CD4-positive, alpha-beta T cell treated with Interferon alpha-2 for 1 hour (primary cell): ENCODE measurements around the gene GPC5.
"Not testable (repeated sequence)": the region's sequence is repeated elsewhere in the genome, so short reads cannot be mapped to it uniquely, and the experiment has no call there.

ENCODE experiments used
- DNase-seq, 2 donors: peaks; one replicate each; pipeline ENCODE4 v3.0.0-alpha.2; 2020 to 2022

Gene GPC5

DNA sequence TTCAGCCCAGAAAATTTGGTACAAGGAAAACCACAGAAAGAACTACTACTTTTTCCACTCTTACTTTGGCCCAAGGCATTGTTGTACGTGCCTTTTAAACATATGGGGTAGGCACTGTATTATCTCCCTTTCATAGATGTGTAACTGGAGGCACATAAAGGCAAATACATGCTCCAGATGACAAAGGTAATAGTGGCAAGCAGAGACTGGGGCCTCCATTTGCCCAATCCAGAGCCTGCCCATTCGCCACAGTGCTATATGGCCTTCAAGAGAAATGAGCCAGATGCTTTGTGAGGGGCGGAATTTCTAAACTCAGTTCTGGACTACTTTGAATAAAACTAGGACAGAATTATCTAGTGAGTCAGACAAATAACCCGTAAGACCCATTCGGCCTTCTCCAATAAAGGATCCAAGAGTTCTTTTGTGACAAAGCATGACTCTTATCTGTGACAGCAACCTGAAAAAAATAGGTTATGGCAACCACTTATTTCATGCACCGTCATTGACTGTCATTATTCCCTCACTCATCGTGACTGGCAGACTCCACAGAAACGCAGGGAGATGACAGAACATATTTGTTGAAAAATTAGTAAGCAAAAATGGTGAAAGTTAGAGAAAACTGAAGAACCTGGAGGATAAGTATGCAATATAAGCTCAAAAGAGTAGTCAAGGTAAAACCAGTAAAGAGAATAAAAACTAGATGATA lies 1116.2 kb downstream of the GPC5 start:
- no peak for DNase-seq

GRCh38 chr13:92516878-92517277 lies 1118.5 kb downstream of the GPC5 start:
- not testable (repeated sequence) for DNase-seq

DNA sequence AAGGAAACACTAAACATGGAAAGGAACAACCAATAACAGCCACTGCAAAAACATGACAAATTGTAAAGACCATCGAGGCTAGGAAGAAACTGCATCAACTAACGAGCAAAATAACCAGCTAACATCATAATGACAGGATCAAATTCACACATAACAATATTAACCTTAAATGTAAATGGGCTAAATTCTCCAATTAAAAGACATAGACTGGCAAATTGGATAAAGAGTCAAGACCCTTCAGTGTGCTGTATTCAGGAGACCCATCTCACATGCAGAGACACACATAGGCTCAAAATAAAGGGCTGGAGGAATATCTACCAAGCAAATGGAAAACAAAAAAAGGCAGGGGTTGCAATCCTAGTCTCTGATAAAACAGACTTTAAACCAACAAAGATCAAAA lies 1120.2 kb downstream of the GPC5 start:
- not testable (repeated sequence) for DNase-seq

- no peak for DNase-seq
Observed at GRCh38 chr13:92530364-92530763, 1131.9 kb downstream of the GPC5 start.

GRCh38 chr13:92535222-92536006 lies 1137.0 kb downstream of the GPC5 start:
- DNase-seq, result no peak

- no peak for DNase-seq
Observed at GRCh38 chr13:92537471-92537870, 1139.0 kb downstream of the GPC5 start.

DNA sequence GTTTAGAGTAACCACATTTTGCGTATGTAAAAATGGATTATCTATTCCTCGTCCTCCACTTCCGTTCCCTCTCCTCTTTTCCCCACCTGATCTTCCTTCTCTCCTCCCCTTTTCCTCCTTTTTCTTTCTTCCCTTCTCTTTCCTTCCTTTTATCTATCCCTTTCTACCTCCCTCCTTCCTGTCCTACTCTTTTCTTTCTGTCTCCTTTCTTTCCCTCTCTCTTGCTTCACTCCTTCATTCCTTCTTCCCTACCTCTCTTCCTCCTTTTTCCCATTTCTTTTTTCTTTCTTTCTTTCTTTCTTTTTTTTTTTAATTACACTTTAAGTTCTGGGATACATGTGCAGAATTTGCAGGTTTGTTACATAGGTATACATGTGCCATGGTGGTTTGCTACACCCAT lies 1139.7 kb downstream of the GPC5 start:
- no peak for DNase-seq

GRCh38 chr13:92539148-92539547 lies 1140.7 kb downstream of the GPC5 start:
- not testable (repeated sequence) for DNase-seq

GRCh38 chr13:92547266-92547665 lies 1148.8 kb downstream of the GPC5 start:
- DNase-seq, result no peak

GRCh38 chr13:92549276-92549675 lies 1150.9 kb downstream of the GPC5 start:
- no peak for DNase-seq

GRCh38 chr13:92553470-92554114 lies 1155.2 kb downstream of the GPC5 start:
- no peak for DNase-seq

GRCh38 chr13:92560883-92561282 lies 1162.5 kb downstream of the GPC5 start:
- no peak for DNase-seq

DNA sequence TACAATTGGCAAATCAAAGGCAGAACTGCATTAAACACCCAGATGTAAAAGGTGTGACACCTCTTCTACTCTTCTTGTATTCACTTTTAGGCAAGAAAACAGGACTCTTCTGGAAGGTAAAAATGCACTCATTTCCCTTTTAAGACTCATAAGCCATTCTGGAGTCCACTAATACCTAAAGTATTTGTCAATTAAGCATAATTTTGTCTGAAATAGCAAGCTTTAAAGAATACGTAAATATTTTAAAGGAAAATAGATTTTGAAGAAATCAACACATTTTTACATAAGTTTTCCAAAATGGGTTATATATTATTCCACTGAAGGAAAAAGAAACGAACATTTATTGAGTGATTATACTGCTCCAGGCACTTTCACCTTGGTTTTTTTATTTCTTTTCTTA lies 1166.5 kb downstream of the GPC5 start:
- DNase-seq, result no peak

DNA sequence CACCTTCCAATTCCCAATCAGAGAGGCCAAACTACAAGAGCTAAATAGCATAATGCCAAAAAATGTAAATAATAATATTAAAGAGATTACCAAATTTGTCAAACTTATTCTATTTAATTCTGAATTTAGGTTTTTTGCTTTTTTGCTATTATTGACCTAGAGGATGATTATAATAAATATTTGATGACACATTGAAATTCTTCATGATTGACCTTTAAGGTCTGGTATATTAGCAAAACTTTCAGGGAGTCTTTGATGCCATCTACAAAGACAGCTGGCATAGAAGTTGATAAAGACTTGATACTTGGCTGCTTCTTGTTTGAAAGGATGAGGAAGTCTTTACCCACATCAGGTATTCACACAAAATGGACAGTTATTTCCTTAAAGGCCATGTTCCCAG lies 1168.3 kb downstream of the GPC5 start:
- no peak for DNase-seq

DNA sequence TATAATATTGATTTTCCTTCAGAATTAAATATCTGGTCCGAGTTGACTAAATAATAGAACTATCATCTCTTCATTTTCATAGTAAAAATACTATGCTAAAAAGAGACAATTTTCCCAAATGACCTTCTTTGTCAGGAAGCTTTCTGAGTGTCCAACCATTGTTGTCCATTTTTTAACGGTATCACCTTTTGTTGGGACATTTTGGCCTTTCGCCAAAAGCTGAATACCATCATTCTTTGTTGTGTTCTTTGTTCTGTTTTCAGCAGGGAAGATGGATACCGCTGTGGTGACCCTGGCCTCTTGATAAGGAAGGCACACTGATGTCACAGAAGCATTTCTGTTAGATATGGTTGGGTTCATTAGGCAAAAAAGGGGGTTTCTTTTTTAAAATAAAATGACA lies 1173.8 kb downstream of the GPC5 start:
- DNase-seq, result no peak

GRCh38 chr13:92573467-92574057 lies 1175.1 kb downstream of the GPC5 start:
- DNase-seq, result no peak

DNA sequence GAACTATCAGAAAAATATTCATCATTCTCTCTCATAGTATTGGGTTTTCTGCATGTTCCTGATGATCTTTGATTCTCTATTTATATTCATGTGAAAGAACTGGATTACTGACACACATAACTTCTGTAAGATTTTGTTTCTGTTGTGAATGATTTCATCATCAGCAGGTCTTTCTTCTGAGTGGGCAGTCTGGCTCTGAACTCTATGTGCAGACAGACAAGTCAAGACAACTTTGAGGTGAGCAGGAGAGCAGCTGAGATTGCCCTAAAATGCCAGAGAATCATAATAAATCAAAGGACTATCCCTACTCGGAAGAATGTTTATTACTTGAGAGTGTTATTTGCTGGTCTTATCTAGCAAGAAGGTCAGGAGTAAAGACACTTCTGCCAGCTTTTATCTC lies 1176.1 kb downstream of the GPC5 start:
- DNase-seq, result no peak

GRCh38 chr13:92575777-92576176 lies 1177.4 kb downstream of the GPC5 start:
- DNase-seq, result no peak

DNA sequence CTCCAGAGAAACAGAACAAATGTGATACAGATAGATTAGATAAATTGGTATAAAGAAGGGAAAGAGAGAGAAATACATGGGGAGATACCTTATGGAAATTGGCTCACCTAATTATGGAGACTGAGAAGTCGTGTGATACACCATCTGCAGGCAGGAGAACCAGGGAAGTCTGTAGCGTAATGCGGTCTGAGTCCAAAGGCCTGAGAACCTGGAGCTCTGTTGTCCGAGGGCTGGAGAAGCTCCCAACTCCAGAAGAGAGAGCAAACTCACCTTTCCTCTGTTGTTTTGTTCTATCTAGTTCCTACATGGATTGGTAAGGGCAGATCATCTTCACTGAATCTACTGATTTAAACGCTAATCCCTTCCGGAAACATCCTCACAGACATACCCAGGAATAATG lies 1179.9 kb downstream of the GPC5 start:
- DNase-seq, result no peak

GRCh38 chr13:92589955-92590354 lies 1191.5 kb downstream of the GPC5 start:
- DNase-seq, result no peak

DNA sequence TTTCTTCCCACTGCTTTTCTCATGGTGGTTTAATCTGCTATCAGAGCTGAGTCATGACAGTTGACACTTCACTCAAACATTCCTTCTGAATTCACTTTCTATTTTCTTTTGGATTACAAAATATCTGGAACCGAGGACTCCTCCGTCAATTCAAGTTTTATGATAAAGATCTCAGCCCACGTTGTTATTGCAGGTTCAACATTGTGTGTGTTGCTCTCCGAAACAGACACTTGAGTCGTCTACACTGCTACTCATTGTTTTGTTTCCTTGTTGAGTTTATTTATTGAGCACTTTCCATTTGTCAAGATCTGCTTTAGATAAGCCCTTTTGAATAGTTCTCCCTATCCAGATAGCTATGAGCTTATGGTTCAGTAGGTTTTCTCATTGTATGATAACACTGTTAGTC lies 1192.1 kb downstream of the GPC5 start:
- DNase-seq, result no peak

GRCh38 chr13:92591117-92591516 lies 1192.7 kb downstream of the GPC5 start:
- no peak for DNase-seq

- no peak for DNase-seq
Observed at GRCh38 chr13:92592757-92593156, 1194.3 kb downstream of the GPC5 start.

GRCh38 chr13:92602560-92602959 lies 1204.1 kb downstream of the GPC5 start:
- DNase-seq, result no peak
